Measurements from ENCODE around the gene GATB. TPM values are rescaled to one million over a fixed set of nuclear protein-coding genes. Genes with fewer than 3 reads are reported as not detected.

The GATB gene
- total RNA-seq, 1 donor from 2014 or later = 13.5 TPM

GRCh38 chr4:151652841-151653547 lies 107.8 kb downstream of the GATB start:
- no peak for DNase-seq (ENCODE audit: low spot score)

DNA sequence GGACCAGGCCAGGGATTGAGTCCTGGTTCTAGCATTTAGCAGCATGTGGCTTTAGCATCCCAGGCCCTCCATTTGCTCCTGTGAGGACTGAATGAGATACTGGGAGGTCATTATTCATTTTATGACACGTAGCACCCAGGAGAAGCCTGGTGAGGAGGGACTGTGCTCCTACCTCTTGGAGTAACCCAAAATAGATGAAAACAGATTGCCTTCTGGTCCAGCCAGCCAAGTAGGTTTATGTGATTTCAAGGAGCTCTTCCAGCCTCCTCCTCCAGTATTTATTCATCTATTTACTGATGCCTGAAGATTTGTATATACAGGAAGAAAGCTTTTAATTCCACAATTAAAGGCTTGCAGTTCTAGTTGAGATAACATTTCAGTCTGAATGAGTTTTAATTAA lies 109.3 kb downstream of the GATB start:
- DNase-seq (ENCODE audit: low spot score) = no peak

- no peak for DNase-seq (ENCODE audit: low spot score)
Observed at GRCh38 chr4:151649479-151649878, 111.3 kb downstream of the GATB start.

- no peak for DNase-seq (ENCODE audit: low spot score)
Observed at GRCh38 chr4:151646322-151646721, 114.5 kb downstream of the GATB start.

- no peak for DNase-seq (ENCODE audit: low spot score)
Observed at GRCh38 chr4:151644622-151645021, 116.2 kb downstream of the GATB start.

GRCh38 chr4:151643564-151643963 lies 117.2 kb downstream of the GATB start:
- no peak for DNase-seq (ENCODE audit: low spot score)

DNA sequence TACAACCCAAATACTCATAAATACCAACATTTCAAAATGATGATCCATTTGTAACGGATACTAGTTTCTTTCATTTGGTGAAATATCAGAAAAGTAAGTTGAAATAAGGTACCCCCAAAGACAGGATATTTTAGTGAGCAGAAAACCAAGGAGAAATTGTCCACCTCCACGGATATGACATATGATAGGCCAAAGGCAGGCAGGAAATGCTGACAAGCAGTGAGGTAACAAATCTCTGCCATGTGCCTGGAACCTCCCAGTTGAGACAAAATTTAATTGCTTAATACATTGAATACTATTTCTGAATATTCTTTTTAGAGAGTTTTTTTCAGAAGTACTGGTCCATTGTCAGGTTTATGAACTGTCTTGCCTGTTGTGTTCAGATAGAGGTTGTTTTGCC lies 118.8 kb downstream of the GATB start:
- no peak for DNase-seq (ENCODE audit: low spot score)

GRCh38 chr4:151641167-151641566 lies 119.6 kb downstream of the GATB start:
- no peak for DNase-seq (ENCODE audit: low spot score)

GRCh38 chr4:151640381-151640780 lies 120.4 kb downstream of the GATB start:
- DNase-seq (ENCODE audit: low spot score) = no peak

GRCh38 chr4:151638295-151638858 lies 122.4 kb downstream of the GATB start:
- DNase-seq (ENCODE audit: low spot score) = no peak

DNA sequence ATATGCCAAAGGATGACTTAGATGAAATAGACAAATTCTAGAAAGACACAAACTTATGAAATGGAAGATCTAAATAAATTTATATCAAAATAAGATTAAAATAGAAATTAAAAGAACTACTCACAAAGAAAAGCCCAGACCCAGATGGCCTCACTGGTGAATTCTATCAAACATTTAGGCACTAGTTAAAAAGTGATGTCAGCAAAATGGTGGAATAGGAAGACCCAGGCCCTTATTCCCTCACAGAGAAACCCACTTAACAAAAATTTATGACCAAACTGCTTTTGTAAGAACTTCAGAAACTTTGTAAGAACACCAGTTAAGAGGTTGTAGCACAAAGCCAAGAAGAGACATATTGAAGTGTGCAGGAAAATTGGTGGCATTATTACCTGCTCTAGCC lies 129.5 kb downstream of the GATB start:
- no peak for DNase-seq (ENCODE audit: low spot score)

- no peak for DNase-seq (ENCODE audit: low spot score)
Observed at GRCh38 chr4:151629097-151629783, 131.6 kb downstream of the GATB start.

DNA sequence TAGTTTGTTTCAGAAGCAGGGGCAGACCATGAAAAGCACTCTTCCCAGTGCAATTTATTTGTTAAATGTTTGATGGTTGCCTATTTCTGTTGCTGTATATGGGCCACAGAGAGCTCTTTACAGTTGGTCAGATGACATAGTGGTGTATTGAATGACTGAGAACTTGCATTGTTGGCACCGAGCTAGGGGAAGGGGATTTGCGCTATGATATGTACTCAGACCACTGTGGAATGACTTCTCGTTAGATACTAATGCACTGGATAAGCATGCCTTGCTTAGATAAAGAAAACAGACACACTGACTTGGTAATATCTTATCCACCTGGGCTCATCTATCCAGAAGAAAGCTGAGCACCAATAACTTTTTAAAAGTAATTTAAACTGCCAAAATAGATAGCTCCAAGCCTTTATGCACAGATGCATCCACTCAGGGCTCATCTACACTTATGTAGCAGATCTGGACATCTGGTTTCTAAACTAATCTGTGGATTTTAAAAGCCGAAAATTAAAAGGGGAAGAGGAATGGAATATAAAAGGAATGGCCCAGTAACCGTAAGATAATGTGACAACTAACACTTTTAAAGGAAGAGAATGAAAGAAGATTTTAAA lies 132.7 kb downstream of the GATB start:
- no peak for DNase-seq (ENCODE audit: low spot score)

DNA sequence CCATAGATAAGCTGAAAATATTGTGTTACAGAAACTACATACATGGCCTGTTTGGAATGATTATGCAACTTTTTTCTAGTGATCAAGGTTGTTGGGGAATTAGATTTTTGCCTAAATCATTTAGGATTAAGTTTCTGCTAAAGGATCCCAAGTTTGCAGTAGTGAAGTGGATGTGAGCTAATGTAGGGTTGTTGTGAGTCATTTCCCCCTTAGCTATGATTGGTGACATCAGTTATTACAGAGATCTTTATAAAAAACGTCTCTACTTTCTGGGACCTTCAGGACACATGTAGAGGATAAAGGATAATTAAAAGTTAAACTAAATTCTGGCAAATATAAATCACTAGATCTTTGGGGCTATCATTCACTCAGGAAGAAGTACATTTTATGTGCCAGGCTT lies 133.3 kb downstream of the GATB start:
- no peak for DNase-seq (ENCODE audit: low spot score)

GRCh38 chr4:151626751-151627150 lies 134.1 kb downstream of the GATB start:
- DNase-seq (ENCODE audit: low spot score) = no peak

DNA sequence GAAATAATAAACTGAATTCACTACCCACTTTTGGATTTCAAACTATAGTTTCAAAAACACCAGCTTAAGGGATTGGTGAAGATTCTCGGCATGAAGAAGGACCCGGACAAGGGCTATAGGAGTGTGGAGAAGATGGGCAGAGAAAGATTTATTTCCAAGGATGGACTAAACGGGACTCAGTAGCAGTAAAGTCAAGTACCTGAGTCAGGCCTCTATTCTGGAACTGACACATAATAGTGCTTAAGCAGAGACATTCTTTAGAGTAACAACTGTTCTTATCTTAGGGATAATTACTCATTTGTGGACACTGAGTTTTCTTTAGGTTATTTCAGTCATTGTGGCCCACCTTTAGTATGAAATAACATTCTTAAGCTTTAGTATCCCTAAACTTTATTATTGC lies 134.6 kb downstream of the GATB start:
- no peak for DNase-seq (ENCODE audit: low spot score)

DNA sequence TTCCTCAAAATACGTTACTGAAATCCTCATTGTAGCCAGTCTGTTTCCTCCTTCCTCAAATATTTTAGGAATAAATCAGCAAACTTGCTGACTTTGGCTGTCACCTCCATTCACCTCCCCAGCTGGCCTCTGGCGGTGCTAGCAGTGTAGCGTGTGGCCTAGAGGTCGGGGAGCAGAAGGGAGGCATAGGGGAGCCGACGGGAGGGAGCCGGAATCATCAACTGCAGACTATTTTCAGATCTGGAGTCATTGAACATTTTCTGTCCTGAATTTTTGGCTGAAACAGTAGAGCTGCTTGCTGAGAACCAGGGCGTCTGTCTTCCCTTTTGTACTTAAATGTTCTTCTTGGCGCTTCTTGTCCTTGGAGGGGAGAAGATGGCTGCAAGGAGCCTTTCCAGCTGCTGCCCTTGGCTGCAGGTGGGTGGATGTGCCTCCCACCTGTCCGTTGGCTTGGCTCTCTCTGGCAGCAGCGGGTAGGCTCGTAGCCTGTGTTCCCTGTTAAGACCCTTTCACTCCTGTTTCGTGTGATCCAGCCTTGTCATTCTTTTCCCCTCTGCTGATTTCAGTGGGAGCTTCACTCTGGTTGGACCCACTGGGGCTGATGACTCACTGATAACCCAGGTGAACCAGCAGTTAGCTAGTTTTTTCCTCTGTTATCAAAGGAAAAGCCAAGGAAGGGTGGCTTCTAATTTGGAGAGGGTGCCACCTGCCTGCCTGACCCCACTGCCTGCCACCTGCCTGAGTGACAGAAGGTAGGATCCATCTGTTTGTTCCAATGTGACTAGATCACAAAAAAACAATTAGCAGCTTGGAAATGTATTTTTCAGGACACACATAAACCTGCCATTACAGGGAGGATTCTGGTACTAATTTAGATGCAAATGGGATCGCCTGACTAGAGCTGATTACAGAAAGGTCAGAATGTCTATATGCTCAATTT lies 135.9 kb downstream of the GATB start:
- DNase-seq (ENCODE audit: low spot score) = no peak

Data from mucosa of gallbladder (tissue), 1 donor.